Spleen (tissue), 7 donors: ENCODE results near the gene MUC13.

Experiments used
- POLR2A ChIP-seq, 3 donors: fragments of 450-650 bp; IDR thresholded peaks; one replicate each; pipeline ENCODE4 v1.5.1; 2017; ENCODE audit warnings: antibody characterized with exemption in 3 of 3, mild to moderate bottlenecking in 1 of 3
- TF ChIP-seq, protein P1 (sequence below), 11 experiments: fragments of 200-600 bp in 7 of 11; fragments of 450-650 bp in 4 of 11; sonication (generic) in 4 of 11; IDR thresholded peaks in 8 of 11; conservative IDR thresholded peaks in 3 of 11; 1 replicate in 7 of 11; 2 replicates in 4 of 11; pipeline versions ENCODE4 v1.4.0 to v1.8.0; 2016 to 2021; ENCODE audit warnings: antibody characterized with exemption in 11 of 11, inconsistent platforms in 4 of 11, mild to moderate bottlenecking in 1 of 11
- donor health status: DM: no; HTN: no; CAD: no; lungs with moderate emphysema.
- donor health status: DM: no; HTN: no; CAD: no.
- donor health status: DM: no; HTN: no; CAD: no.

DNA sequence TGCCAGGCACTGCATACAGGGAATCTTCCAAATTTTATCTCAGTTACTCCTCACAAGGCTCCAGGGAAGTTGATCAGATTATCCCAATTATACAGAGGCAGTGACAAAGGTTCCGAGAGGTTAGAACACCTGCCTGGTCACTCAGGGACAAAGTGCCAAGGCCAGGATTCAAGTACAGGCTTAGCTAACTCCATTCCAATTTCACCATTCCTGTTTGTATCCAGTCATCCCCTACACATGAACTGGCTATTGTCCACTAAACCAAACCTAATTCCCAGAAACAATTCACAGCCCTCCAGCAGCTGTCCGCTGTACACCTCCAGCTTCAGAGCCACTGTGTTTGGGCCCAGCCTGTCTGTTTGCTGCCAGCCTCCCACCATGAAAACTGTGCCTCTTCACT is 16.0 kb downstream of the MUC13 start:
- TF ChIP-seq, protein P1, sequence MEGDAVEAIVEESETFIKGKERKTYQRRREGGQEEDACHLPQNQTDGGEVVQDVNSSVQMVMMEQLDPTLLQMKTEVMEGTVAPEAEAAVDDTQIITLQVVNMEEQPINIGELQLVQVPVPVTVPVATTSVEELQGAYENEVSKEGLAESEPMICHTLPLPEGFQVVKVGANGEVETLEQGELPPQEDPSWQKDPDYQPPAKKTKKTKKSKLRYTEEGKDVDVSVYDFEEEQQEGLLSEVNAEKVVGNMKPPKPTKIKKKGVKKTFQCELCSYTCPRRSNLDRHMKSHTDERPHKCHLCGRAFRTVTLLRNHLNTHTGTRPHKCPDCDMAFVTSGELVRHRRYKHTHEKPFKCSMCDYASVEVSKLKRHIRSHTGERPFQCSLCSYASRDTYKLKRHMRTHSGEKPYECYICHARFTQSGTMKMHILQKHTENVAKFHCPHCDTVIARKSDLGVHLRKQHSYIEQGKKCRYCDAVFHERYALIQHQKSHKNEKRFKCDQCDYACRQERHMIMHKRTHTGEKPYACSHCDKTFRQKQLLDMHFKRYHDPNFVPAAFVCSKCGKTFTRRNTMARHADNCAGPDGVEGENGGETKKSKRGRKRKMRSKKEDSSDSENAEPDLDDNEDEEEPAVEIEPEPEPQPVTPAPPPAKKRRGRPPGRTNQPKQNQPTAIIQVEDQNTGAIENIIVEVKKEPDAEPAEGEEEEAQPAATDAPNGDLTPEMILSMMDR (IDR thresholded peaks at IDR 0.05 in 8 of 11, conservative IDR thresholded peaks at IDR 0.05 in 3 of 11), result no peak
- no peak for TF ChIP-seq POLR2A (IDR thresholded peaks at IDR 0.05)
